BE2C (cell line): ENCODE results near the gene STAMBPL1.

Source experiments
- DNase-seq: peaks from one replicate; pipeline ENCODE4 v3.0.0-alpha.2; 2020
- H3K27me3 ChIP-seq: fragments of 250-450 bp; sonication (Bioruptor Pico); 2 replicates; pipeline ENCODE4 v1.5.1; 2020; ENCODE audit warnings: mild to moderate bottlenecking
- H3K36me3 ChIP-seq: fragments of 250-450 bp; sonication (Bioruptor Pico); 2 replicates; pipeline ENCODE4 v1.5.1; 2020; ENCODE audit warnings: mild to moderate bottlenecking
- H3K4me1 ChIP-seq: fragments of 250-450 bp; sonication (Bioruptor Pico); 2 replicates; pipeline ENCODE4 v1.5.1; 2020
- H3K4me3 ChIP-seq: 2 replicates; pipeline ENCODE4 v1.5.1; 2011; ENCODE audit warnings: low read depth, low read length
- H3K9me3 ChIP-seq: fragments of 250-450 bp; sonication (Bioruptor Pico); 2 replicates; pipeline ENCODE4 v1.5.1; 2020
- TF ChIP-seq, protein P1 (sequence below): IDR thresholded peaks from 2 replicates; pipeline ENCODE4 v1.5.1; 2012; ENCODE audit warnings: mild to moderate bottlenecking, low read depth, low read length

The STAMBPL1 gene

DNA sequence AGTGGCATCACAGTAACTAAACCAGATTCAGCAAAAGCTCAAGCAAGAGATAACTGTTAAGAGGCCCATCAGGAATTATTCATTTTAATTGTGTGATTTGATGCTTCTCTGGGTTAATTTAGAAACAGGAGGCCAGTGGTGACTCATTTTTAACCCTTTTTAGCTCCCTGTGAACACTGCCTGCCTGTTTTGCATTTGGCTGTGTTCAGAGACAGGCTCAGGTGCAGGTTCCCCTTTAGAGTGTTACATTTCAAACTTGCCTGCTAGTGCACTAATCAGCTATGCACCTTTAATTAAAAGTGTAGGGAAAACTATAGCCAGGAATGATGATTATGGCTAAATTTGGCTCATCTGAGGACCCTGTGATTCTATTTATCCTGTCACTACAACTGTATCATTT is 6.5 kb downstream of the STAMBPL1 start:
- DNase-seq = no peak
- no peaks in the 10 kb centered on the region for H3K27me3 ChIP-seq
- no peak overlapping the region for H3K4me3 ChIP-seq
- no peaks in the 10 kb centered on the region for H3K9me3 ChIP-seq
- no peaks in the 10 kb centered on the region for H3K36me3 ChIP-seq
- H3K4me1 ChIP-seq = peaks cover 16% of the 10 kb centered on the region
- TF ChIP-seq, protein P1, sequence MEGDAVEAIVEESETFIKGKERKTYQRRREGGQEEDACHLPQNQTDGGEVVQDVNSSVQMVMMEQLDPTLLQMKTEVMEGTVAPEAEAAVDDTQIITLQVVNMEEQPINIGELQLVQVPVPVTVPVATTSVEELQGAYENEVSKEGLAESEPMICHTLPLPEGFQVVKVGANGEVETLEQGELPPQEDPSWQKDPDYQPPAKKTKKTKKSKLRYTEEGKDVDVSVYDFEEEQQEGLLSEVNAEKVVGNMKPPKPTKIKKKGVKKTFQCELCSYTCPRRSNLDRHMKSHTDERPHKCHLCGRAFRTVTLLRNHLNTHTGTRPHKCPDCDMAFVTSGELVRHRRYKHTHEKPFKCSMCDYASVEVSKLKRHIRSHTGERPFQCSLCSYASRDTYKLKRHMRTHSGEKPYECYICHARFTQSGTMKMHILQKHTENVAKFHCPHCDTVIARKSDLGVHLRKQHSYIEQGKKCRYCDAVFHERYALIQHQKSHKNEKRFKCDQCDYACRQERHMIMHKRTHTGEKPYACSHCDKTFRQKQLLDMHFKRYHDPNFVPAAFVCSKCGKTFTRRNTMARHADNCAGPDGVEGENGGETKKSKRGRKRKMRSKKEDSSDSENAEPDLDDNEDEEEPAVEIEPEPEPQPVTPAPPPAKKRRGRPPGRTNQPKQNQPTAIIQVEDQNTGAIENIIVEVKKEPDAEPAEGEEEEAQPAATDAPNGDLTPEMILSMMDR = no peak

DNA sequence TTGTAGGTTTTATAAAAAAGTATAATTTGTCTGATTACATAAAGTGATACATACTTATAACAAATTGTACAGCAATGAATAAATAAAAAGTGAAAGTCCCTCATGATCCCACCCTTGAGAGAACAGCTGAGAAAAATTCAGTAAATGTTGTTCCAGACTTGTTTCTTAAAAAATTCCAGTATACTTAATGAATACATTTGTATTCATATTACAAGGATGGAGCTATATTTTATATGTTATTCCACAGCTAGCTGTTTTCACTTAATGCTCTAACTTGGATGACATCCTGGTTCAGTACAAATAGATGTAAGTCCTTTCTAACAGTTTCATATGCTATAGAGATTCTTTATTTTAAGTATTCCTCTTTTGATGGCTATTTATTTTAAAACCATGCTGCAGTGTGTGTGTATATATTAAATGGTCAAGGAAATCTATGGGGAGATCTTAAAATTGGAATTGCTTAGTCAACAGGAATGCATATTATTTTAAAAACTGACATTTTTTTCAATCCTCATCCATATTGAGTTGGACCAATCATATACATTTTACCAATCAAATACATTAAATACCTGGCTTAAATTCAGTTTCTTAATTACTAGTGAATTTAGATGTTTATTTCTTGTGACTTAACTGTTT is 8.9 kb downstream of the STAMBPL1 start:
- H3K36me3 ChIP-seq = no peaks in the 10 kb centered on the region
- no peak for DNase-seq
- H3K4me3 ChIP-seq = no peak overlapping the region
- peaks cover 3% of the 10 kb centered on the region; the same call in 1 of the 2 replicates for H3K4me1 ChIP-seq
- H3K27me3 ChIP-seq = no peaks in the 10 kb centered on the region
- no peaks in the 10 kb centered on the region for H3K9me3 ChIP-seq
- TF ChIP-seq, protein P1 = no peak

DNA sequence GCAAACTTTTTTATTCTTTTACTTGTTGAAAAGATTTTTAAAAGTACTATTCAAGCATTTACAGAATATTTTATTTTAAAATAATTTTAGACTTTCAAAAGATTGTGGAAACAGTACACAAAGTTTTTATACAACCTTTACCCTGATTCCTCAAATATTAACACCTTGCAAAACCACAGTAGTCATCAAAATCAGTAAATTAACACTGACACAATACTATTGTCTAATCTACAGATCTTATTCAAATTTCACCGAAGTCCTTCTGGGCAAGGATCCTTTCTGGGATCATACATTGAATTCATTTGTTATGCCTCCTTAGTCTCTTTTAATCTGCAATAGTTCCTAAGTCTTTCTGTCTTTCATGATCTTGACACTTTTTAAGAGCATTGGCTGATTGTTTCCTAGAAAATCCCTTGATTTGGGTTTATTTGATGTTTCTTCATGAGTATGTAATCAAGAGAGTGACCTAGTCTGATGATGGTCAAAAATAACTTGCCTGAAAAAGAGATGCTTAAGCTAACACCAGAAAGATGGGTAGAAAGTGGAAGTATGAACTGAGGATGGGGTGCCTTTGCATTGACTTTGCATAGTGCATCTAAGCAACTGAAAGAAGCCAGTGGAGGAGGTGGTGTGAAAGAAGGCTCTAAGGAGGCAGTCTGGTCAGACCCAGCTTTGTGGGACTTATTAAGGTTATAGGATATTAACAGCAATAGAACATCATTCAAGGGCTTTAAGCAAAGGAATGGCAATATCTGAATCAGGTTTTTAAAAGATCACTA is 9.7 kb downstream of the STAMBPL1 start:
- TF ChIP-seq, protein P1 = no peak
- H3K4me1 ChIP-seq = peaks cover 3% of the 10 kb centered on the region; the same call in 1 of the 2 replicates
- no peak overlapping the region for H3K4me3 ChIP-seq
- no peaks in the 10 kb centered on the region for H3K27me3 ChIP-seq
- no peak for DNase-seq
- no peaks in the 10 kb centered on the region for H3K9me3 ChIP-seq
- H3K36me3 ChIP-seq = no peaks in the 10 kb centered on the region

DNA sequence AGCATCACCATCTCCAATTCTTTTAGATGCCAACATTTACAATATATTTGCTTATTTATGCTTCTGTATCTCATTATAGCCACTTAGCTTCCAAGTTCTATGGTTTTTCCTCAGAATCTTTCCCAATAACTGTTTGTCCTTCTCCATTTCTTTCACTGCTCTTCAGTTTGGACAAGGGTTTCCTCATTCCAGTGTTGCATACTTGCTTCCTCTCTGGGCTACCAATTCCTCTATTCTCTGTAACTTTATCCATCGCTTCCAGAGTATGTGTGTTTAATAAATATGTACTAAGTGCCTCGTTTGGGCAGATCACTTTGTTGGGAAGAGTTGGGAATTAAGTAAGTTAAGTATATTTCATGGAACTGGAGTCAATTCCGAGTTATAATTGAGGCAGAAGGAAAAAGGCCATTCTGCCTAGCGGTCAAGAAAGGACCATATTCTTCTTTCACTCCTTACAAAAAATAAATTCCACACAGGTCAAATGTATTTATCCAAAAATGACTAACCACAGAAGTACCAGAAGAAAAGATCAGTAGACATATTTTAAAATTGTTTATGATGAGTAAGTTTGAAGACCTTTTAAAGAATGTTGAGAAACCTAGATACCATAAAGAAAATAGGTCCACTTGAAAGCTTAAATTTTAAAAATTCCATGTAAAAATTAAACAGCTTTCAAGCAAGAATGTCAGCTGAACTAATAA is 10.8 kb downstream of the STAMBPL1 start:
- TF ChIP-seq, protein P1 = no peak
- H3K4me3 ChIP-seq = no peak overlapping the region
- peaks cover 5% of the 10 kb centered on the region for H3K4me1 ChIP-seq
- no peaks in the 10 kb centered on the region for H3K9me3 ChIP-seq
- DNase-seq = no peak
- H3K36me3 ChIP-seq = no peaks in the 10 kb centered on the region
- no peaks in the 10 kb centered on the region for H3K27me3 ChIP-seq

DNA sequence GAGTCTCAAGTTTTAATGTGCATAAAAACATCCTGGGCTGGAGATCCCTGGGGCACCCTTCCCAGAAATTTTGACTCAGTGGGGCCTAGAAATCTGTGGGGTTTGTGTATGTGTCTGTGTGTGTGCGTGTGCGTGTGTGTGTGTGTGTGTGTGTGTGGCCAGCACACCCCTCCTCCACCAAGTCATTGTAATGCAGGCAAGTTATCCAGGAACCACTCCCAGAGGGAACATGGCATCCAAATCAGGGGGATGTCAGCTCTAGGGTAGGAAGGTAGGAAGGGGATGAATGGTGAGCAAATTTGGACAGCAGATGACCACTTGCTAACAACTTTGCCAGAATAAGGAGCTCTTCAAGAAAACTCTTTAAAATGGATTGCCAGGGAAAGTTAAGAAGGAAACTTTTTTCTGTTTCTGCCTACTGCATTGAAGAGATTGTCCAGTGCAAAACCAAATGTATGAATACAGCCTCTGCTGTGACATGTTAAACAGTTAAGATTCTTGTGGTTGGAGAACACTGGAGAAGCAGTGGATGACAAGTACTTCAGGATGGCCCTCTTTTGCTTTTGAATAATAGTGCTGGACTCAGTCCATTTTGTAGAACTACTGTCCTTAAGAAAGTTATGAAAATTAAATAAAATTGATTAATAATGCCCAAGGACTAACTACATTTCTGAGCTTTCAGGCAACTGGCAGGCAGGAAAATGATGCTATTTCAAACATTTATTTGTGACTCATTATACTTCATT is 12.3 kb downstream of the STAMBPL1 start:
- no peak overlapping the region for H3K4me3 ChIP-seq
- no peaks in the 10 kb centered on the region for H3K27me3 ChIP-seq
- no peaks in the 10 kb centered on the region for H3K9me3 ChIP-seq
- H3K4me1 ChIP-seq = peaks cover 9% of the 10 kb centered on the region
- TF ChIP-seq, protein P1 = no peak
- DNase-seq = no peak
- no peaks in the 10 kb centered on the region for H3K36me3 ChIP-seq
